RWPE2 (cell line): ENCODE results near the gene MRC2.
A peak's percentile ranks its signal among the peaks of the same experiment; 100 is the strongest.

Experiments
- ATAC-seq: fragments of 200-7000 bp; cut with Tn5 transposase; 3 replicates; pipeline ENCODE4 v1.9.1; 2021; ENCODE audit warnings: low read depth
- DNase-seq: peaks from one replicate; pipeline ENCODE4 v3.0.0-alpha.2; 2020; ENCODE audit warnings: low spot score
- H3K27ac ChIP-seq: fragments of 450-650 bp; 2 replicates; pipeline ENCODE4 v1.5.1; 2017; ENCODE audit warnings: mild to moderate bottlenecking; ENCODE audit not compliant: poor library complexity, severe bottlenecking
- H3K27me3 ChIP-seq: fragments of 250-450 bp; sonication (Bioruptor Pico); 2 replicates; pipeline ENCODE4 v1.5.1; 2021; ENCODE audit warnings: mild to moderate bottlenecking, moderate library complexity; ENCODE audit not compliant: insufficient read depth, poor library complexity, severe bottlenecking
- H3K36me3 ChIP-seq: fragments of 250-450 bp; sonication (Bioruptor Pico); 2 replicates; pipeline ENCODE4 v1.5.1; 2020; ENCODE audit warnings: low read depth, mild to moderate bottlenecking, moderate library complexity
- H3K4me1 ChIP-seq: fragments of 250-450 bp; sonication (Bioruptor Pico); 2 replicates; pipeline ENCODE4 v1.5.1; 2021; ENCODE audit warnings: mild to moderate bottlenecking, moderate library complexity; ENCODE audit not compliant: insufficient read depth, poor library complexity, severe bottlenecking
- H3K4me3 ChIP-seq: fragments of 250-450 bp; sonication (Bioruptor Pico); 2 replicates; pipeline ENCODE4 v1.5.1; 2021; ENCODE audit warnings: mild to moderate bottlenecking, moderate library complexity; ENCODE audit not compliant: severe bottlenecking
- H3K9me3 ChIP-seq: fragments of 250-450 bp; sonication (Bioruptor Pico); 2 replicates; pipeline ENCODE4 v1.5.1; 2021; ENCODE audit warnings: mild to moderate bottlenecking, moderate library complexity; ENCODE audit not compliant: severe bottlenecking
- CTCF ChIP-seq: fragments of 450-650 bp; IDR thresholded peaks from one replicate; pipeline ENCODE4 v1.5.1; 2017; ENCODE audit warnings: mild to moderate bottlenecking, moderate library complexity; ENCODE audit not compliant: poor library complexity, severe bottlenecking

MRC2 gene

DNA sequence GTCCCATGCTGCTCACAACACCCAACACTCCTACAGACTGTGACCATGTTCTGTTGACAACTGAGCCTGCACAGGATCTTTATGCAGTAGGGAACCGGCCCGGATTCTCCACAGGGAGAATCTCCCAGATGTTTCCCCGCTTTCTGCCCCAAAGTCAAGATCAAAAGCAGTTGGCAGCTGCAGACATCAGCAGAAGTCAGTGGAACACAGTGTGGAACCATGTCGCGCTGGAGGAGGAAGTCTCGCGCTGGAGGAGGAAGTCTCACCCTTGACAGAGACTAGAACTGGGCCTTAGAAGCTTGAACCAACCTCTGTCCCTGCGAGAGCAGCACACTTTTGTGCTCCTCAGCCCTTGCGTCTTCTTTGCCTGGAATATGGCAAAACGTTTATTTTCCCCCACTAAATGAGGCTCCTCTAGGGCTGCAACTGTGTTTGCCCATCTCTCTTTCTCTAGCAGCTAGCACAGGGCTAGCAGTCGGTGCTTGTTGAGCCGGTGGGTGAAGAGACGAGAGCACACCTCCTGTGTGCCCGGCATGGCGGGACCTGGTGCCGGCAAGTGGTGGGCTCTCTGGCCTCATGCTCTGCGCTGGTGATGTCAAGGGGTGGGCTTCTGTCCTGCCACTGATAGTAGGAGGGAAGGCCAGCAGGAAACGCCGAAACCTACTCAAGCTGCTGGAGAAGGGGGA lies 2.1 kb upstream of the MRC2 start:
- Histone ChIP-seq H3K36me3 (no peaks in the 10 kb centered on the region), H3K4me3 (no peak overlapping the region), H3K9me3 (no peaks in the 10 kb centered on the region), H3K4me1 (no peaks in the 10 kb centered on the region), H3K27ac (no peak overlapping the region), H3K27me3 (no peaks in the 10 kb centered on the region)
- no peak for DNase-seq
- no peak for TF ChIP-seq CTCF
- ATAC-seq: no peak

GRCh38 chr17:62625870-62626200 lies 1.6 kb upstream of the MRC2 start:
- no peaks in the 10 kb centered on the region for H3K27me3 ChIP-seq
- no peaks in the 10 kb centered on the region for H3K36me3 ChIP-seq
- no peak overlapping the region for H3K27ac ChIP-seq
- no peaks in the 10 kb centered on the region for H3K4me1 ChIP-seq
- no peaks in the 10 kb centered on the region for H3K9me3 ChIP-seq
- no peak overlapping the region for H3K4me3 ChIP-seq
- no peak for ATAC-seq
- no peak for DNase-seq
- no peak for TF ChIP-seq CTCF

GRCh38 chr17:62626719-62627218 lies 701 bp upstream of the MRC2 start:
- H3K27me3 ChIP-seq: no peaks in the 10 kb centered on the region
- H3K36me3 ChIP-seq: no peaks in the 10 kb centered on the region
- DNase-seq (no peak), ATAC-seq (peak; percentile 14)
- H3K4me3 ChIP-seq: peak overlapping the region; percentile 64
- H3K27ac ChIP-seq: peak overlapping the region; percentile 45
- no peaks in the 10 kb centered on the region for H3K4me1 ChIP-seq
- H3K9me3 ChIP-seq: no peaks in the 10 kb centered on the region
- no peak for TF ChIP-seq CTCF

DNA sequence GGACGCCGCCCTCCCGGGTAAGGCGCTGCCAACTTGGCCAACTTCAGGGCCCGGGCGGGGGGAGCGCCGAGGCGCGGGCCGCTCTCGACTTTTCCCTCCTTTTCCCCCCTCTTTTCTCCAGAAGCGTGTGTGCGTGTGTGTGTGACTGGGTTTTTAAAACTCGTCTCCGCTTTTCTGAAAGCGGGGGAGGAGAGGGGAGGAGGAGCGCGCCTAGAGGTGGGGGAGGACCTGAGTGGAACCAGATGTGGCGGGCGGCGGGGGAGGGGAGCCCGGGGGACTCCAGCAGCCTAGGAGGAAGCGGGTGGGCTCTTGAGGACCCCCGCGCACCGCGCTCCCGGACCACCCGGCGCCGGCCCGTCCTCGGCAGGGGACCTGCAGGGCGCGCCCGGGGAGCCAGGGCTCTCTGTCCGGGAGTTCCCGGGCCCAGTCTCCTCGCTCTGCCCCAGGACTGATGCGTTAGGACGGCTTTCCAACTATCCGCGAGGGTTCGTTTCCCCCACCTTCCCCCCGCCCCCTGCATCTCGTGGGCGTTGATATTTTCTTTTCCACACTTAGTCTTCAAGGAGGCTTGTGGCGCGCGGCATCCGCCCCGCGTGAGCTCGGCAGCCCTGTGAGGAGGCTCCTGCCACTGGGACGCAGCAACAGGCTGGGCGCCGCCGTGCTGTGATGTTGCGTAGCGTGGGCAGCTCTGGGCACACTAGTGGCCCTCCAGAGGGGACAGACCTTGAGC lies 599 bp downstream of the MRC2 start:
- ATAC-seq (peak; percentile 40), DNase-seq (no peak)
- Histone ChIP-seq H3K4me3 (peak overlapping the region; percentile 64), H3K27ac (peak overlapping the region; percentile 45), H3K36me3 (no peaks in the 10 kb centered on the region), H3K4me1 (no peaks in the 10 kb centered on the region), H3K9me3 (no peaks in the 10 kb centered on the region), H3K27me3 (no peaks in the 10 kb centered on the region)
- no peak for TF ChIP-seq CTCF
